NCI-H1105 treated with DMSO at 0.1 percent for 48 hours (cell line): ENCODE results near the gene SUMO3.

Experiments used
- DNase-seq: peaks from one replicate; lab custom pipeline; 2025; lab: John Stamatoyannopoulos, UW

SUMO3 gene

DNA sequence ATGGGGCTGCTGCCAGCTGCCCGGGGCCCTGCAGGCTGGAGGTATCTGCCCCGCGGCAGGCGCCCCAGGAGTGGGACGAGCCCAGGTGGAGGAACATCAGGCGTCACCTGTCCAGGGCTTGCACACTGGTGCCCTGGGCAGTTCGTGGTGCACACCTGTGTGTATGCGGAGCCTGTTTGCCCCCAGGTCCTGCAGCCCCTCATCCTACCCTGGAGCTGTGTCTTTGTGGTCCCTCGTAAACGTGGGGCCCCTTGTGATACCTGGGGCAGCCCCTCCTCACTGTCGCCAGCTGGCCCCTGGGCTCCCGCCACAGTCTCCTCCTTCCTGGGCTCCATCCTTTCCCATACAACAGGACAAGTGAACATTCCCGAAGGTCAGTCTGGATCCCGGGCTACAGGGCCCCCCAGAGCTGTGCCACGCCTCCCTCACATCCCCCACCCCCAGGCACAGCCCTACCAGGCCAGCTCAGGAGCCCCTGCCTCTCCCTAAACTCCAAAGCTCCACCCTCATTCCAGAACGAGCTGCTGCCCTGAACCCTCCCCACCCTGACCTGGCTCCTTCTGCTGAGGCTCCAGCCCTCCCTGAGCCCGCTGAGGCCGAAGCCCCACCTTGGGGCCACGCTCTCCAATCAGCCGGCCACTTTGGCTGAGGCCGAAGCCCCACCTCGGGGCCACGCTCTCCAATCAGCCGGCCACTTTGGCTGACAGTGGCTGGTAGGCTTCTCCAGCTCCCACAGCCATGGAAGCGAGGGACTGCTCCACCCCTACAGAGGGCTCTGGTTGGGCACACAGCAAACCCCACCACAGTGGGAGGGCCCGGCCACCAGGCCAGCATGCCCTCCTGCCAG, 58.9 kb downstream of the SUMO3 start:
- no peak for DNase-seq

DNA sequence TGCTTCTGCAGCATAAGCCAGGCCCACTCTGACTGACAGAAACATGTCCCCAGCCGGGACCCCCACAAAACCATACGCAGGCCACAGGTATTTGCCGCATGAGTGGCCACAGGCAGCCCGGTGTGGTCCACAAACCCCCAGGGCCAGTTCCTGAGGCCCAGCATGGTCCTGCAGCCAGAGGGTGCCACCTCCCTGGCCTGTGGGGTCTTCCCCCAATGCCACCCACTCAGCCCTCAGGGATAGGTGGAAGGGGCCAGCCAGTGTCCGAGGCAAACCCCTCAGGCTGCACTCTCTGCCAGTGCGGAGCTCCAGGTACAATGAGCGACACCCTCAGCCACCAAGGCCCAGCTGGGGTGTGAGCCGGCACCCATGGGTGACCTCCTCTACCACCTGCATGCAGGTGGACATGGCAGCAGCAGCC, 59.7 kb downstream of the SUMO3 start:
- no peak for DNase-seq

DNA sequence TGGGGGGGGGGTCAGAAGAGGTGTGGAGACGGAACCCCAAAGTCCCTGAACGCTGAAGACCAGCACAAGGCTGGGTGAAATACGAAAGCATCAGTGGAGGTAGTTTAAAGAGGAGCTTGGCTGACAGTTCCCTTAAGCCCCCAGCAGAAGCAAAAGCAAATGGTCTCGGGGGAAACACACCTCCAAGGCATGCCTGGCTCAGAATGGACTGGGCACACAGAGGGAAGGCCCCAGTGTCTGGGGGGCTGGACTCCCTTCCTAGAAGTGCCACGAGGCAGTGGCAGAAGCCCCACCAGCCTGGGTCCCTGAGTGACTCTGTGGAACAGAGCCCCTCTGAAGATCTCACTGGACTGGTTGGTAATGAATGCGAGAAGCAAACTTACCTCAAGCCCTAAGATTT, 60.1 kb downstream of the SUMO3 start:
- DNase-seq = no peak

DNA sequence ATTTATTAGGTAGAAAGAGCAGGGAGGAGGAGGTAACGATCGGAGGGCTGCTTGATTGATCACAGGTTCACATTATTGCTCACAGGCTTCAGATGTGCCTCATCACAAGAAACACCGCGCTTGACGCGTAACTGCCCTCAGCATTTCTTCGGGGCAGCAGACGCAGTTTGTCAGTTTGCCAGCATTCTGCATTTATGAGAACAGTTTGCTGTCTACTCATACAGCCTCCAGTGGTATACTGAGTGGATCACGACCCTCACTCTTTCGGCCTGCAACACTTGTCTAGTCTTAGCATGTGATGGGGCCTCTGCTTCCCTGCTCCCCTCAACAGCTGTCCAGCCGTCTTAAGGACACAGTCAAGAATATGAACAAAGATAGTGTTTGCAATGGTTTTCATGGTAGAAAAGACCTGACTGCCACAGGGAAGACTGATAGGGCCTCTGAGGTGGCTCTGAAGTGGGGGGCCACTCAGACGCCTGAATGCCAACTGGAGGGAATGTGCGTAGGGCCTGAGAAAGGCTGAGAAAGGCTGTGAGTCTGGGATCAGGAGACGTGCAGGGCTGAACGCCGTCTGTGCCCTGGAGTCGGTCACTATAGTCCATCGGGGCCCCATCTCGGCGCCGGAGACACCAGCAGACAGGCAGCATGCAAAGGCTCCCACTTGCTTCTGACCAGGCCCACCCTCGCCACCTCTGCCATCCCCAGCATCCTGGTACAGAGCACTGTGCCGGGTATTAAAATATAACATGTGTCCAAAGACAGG, 61.3 kb downstream of the SUMO3 start:
- no peak for DNase-seq
